GM12892 (cell line): ENCODE measurements around the gene MUC6.

Source experiments
- POLR2A ChIP-seq: IDR thresholded peaks from 2 replicates; pipeline ENCODE4 v1.6.1; 2011; ENCODE audit warnings: low read depth, low read length, control low read depth
- POLR2AphosphoS5 ChIP-seq: IDR thresholded peaks from 2 replicates; pipeline ENCODE4 v1.6.1; 2011; ENCODE audit warnings: low read depth, low read length, control low read depth

DNA sequence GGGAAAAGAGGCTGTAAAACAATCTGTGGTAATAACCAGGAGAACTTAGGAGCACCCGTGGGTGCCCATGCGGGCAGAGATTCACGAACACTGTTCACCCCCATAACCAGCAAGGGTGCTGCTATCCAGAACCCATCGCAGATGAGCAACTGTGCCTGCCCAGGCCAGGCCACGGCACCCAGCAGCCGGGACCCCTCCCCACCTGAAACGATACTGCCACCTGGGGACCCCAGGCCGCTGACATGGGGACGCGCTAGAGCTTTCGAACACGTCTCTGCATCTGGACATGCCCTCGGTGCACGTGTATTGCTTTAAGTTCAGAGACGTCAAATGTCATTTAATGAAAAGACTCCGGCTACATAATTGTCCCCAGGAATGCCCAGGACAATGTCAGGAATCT lies 23.9 kb upstream of the MUC6 start:
- TF ChIP-seq POLR2A (no peak), POLR2AphosphoS5 (no peak)
